Progenitor cell of endocrine pancreas (in vitro differentiated cells): Measurements from ENCODE around the gene C22orf39. TPM values are rescaled to one million over a fixed set of nuclear protein-coding genes. Genes with fewer than 3 reads are reported as not detected.

Experiments
- DNase-seq: peaks from one replicate; pipeline ENCODE4 v3.0.0; 2021; ENCODE audit warnings: low spot score; ENCODE audit not compliant: unreplicated experiment
- H3K27ac Mint-ChIP-seq: 2 replicates; pipeline ENCODE4 v1.8.0; 2021; ENCODE audit warnings: mild to moderate bottlenecking, moderate library complexity, mixed read lengths
- H3K27me3 Mint-ChIP-seq: 2 replicates; pipeline ENCODE4 v1.8.0; 2021; ENCODE audit warnings: mixed read lengths
- H3K36me3 Mint-ChIP-seq: 2 replicates; pipeline ENCODE4 v1.8.0; 2022; ENCODE audit warnings: mixed read lengths; ENCODE audit not compliant: insufficient read depth
- H3K4me1 Mint-ChIP-seq: 2 replicates; pipeline ENCODE4 v1.8.0; 2021; ENCODE audit warnings: low read depth, mixed read lengths
- H3K4me3 Mint-ChIP-seq: 2 replicates; pipeline ENCODE4 v1.8.0; 2021; ENCODE audit warnings: low read depth, mild to moderate bottlenecking, moderate library complexity, mixed read lengths
- H3K9me3 Mint-ChIP-seq: 2 replicates; pipeline ENCODE4 v1.8.0; 2021; ENCODE audit warnings: low read depth, mixed read lengths
- total RNA-seq: library from RNA; stranded (reverse); gene quantifications from 2 replicates; pipeline ENCODE4 v1.2.1, GENCODE V29; 2021
- TF ChIP-seq, protein P1 (sequence below): fragments of 200-600 bp; sonication (generic); IDR thresholded peaks from one replicate; pipeline ENCODE4 v1.5.0; 2021; ENCODE audit warnings: antibody characterized with exemption, mild to moderate bottlenecking; ENCODE audit not compliant: unreplicated experiment

C22orf39 gene
- total RNA-seq, 1 donor from 2014 or later, result 28.8 TPM

DNA sequence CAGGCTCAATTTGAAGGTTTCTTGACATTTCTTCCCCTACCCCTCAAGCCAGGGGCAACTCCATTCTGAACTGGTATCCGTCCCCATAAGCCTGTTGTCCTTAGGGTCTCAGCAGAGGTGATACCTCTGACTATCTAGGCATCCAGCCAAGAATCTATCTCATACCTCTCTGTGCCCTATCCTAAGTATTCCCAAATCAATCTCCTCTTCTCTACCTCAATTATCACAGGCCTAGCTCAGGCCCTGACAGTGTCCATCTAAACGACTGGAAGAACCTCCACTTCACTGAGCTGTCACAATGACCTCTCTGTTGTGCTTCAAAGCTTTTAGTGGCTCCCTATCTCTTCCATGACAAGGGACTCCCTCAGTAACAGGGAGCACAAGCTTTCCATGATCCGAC lies 42.8 kb downstream of the C22orf39 start:
- no peaks in the 10 kb centered on the region for H3K4me1 Mint-ChIP-seq
- TF ChIP-seq, protein P1, sequence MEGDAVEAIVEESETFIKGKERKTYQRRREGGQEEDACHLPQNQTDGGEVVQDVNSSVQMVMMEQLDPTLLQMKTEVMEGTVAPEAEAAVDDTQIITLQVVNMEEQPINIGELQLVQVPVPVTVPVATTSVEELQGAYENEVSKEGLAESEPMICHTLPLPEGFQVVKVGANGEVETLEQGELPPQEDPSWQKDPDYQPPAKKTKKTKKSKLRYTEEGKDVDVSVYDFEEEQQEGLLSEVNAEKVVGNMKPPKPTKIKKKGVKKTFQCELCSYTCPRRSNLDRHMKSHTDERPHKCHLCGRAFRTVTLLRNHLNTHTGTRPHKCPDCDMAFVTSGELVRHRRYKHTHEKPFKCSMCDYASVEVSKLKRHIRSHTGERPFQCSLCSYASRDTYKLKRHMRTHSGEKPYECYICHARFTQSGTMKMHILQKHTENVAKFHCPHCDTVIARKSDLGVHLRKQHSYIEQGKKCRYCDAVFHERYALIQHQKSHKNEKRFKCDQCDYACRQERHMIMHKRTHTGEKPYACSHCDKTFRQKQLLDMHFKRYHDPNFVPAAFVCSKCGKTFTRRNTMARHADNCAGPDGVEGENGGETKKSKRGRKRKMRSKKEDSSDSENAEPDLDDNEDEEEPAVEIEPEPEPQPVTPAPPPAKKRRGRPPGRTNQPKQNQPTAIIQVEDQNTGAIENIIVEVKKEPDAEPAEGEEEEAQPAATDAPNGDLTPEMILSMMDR, result no peak
- H3K36me3 Mint-ChIP-seq, result peaks cover 11% of the 10 kb centered on the region
- H3K4me3 Mint-ChIP-seq, result no peak overlapping the region
- no peaks in the 10 kb centered on the region for H3K27me3 Mint-ChIP-seq
- no peaks in the 10 kb centered on the region for H3K9me3 Mint-ChIP-seq
- H3K27ac Mint-ChIP-seq, result peak overlapping the region; percentile 42
- DNase-seq, result no peak

DNA sequence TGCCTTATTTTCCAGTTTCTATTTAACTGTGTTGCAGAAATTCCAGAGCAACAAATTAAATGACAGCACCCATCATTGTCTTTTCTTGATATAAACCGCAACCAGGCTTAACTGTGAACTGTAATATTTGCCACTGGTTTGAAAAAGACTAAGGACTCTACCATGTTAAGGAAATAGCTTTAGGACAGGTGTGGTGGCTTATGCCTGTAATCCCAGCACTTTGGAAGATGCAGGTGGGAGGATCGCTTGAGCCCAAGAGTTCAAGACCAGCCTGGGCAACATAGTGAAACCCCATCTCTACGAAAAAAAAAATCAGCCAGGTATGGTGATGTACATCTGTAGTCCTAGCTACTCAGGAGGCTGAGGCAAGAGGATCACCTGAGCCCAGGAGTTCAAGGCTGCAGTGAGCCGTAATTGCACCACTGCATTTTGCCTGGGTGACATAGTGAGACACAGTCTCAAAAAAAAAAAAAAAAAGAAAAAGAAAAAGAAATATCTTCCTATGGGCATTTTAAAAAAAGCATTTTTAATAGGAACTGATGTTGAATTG lies 44.8 kb downstream of the C22orf39 start:
- H3K4me3 Mint-ChIP-seq, result no peak overlapping the region

DNA sequence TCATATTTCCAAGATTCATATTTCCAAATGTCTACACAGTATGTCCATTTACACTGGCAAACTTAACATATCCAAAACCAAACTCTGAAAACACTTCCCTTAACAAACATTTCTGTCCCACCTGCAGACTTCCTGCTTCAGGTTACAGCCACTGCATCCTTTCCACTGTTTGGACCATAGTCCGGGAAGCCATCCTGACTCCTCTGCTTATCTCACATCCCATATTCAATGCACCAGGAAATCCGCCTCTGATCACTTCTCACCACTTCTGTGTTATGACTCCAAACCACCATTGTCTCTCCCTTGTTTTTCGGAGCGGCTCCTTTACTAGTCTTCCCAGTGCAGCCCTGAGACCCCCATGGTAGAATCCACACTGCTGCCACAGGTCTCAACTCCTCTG lies 46.0 kb downstream of the C22orf39 start:
- TF ChIP-seq, protein P1, result no peak
- no peaks in the 10 kb centered on the region for H3K9me3 Mint-ChIP-seq
- DNase-seq, result no peak
- no peaks in the 10 kb centered on the region for H3K4me1 Mint-ChIP-seq
- no peak overlapping the region for H3K4me3 Mint-ChIP-seq
- H3K27ac Mint-ChIP-seq, result peak overlapping the region; percentile 19
- no peaks in the 10 kb centered on the region for H3K27me3 Mint-ChIP-seq
- H3K36me3 Mint-ChIP-seq, result peaks cover 9% of the 10 kb centered on the region

More for the DNA sequence above, 44.8 kb downstream of the C22orf39 start:
- TF ChIP-seq, protein P1, result no peak
- no peaks in the 10 kb centered on the region for H3K27me3 Mint-ChIP-seq
- no peaks in the 10 kb centered on the region for H3K9me3 Mint-ChIP-seq
- no peaks in the 10 kb centered on the region for H3K4me1 Mint-ChIP-seq
- H3K36me3 Mint-ChIP-seq, result peaks cover 11% of the 10 kb centered on the region
- DNase-seq, result no peak
- H3K27ac Mint-ChIP-seq, result no peak overlapping the region

DNA sequence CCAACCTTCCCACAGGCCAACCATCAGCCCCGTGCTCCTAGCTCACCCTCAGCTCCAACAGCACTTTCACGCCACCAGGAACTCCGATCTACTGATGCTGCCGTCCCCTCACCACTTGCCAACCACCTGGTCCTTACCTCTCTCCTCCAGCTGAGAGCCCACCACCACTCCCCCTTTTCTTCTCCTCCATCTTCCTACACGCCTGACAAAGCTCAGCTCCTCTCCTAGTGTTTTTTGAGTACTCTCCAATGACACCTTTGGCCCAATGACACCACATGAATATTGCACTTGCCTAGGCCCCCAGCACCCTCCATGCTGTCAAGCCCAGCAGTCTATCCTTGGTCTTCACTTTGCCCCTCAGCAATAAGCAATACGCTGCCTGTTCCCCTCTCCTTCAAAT lies 46.6 kb downstream of the C22orf39 start:
- Mint-ChIP-seq H3K27me3 (no peaks in the 10 kb centered on the region), H3K36me3 (peaks cover 8% of the 10 kb centered on the region), H3K9me3 (no peaks in the 10 kb centered on the region), H3K4me1 (no peaks in the 10 kb centered on the region), H3K4me3 (no peak overlapping the region), H3K27ac (no peak overlapping the region)
- DNase-seq, result no peak
- TF ChIP-seq, protein P1, result no peak

DNA sequence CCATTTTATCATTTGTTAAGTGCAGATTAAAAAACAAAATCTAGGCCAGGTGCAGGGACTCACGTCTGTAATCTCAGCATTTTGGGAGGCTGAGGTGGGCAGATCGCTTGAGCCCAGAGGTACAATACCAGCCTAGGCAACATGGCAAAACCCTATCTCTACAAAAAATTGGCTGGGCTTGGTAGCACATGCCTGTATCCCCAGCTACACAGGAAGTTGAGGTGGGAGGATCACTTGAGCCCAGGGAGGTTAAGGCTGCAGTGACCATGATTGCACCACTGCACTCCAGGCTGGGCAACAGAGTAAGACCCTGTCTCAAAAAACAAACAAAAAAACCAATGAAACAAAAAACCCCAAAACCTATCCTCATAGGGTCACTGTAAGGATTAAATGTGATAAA lies 48.9 kb downstream of the C22orf39 start:
- Mint-ChIP-seq H3K36me3 (peaks cover 4% of the 10 kb centered on the region), H3K27ac (no peak overlapping the region), H3K4me3 (no peak overlapping the region), H3K4me1 (no peaks in the 10 kb centered on the region), H3K27me3 (no peaks in the 10 kb centered on the region), H3K9me3 (no peaks in the 10 kb centered on the region)
- DNase-seq, result no peak
- TF ChIP-seq, protein P1, result no peak
